H9 (cell line): Measurements from ENCODE around the gene TNIK. TPM values are rescaled to one million over a fixed set of nuclear protein-coding genes. Genes with fewer than 3 reads are reported as not detected.

Source experiments
- DNase-seq: peaks from one replicate; pipeline ENCODE4 v3.0.0-alpha.2; 2017
- H2AFZ ChIP-seq: one replicate; pipeline ENCODE4 v1.6.1; 2013; ENCODE audit warnings: mild to moderate bottlenecking, low read length, control low read depth, moderate library complexity
- H2AK5ac ChIP-seq: 2 replicates; pipeline ENCODE4 v1.6.1; 2013; ENCODE audit warnings: low read length, control low read depth, mixed read lengths; ENCODE audit not compliant: insufficient read length
- H2BK120ac ChIP-seq: one replicate; pipeline ENCODE4 v1.6.1; 2013; ENCODE audit warnings: low read depth, mild to moderate bottlenecking, low read length, control low read depth, inconsistent platforms; ENCODE audit not compliant: poor library complexity, severe bottlenecking
- H2BK12ac ChIP-seq: 2 replicates; pipeline ENCODE4 v1.6.1; 2013; ENCODE audit warnings: low read length, control low read depth, mixed read lengths, low read depth; ENCODE audit not compliant: insufficient read length
- H2BK15ac ChIP-seq: 2 replicates; pipeline ENCODE4 v1.6.1; 2013; ENCODE audit warnings: low read depth, low read length, control low read depth
- H2BK20ac ChIP-seq: one replicate; pipeline ENCODE4 v1.6.1; 2013; ENCODE audit warnings: low read depth, mild to moderate bottlenecking, low read length, control low read depth, inconsistent platforms; ENCODE audit not compliant: poor library complexity, severe bottlenecking
- H2BK5ac ChIP-seq: 2 replicates; pipeline ENCODE4 v1.6.1; 2013; ENCODE audit warnings: low read length, control low read depth, mixed read lengths; ENCODE audit not compliant: insufficient read length
- H3K14ac ChIP-seq: 2 replicates; pipeline ENCODE4 v1.6.1; 2013; ENCODE audit warnings: low read length, control low read depth; ENCODE audit not compliant: insufficient read depth
- H3K18ac ChIP-seq: 2 replicates; pipeline ENCODE4 v1.6.1; 2013; ENCODE audit warnings: low read depth, mild to moderate bottlenecking, mixed read lengths, low read length, control low read depth; ENCODE audit not compliant: insufficient read length
- H3K23ac ChIP-seq: 2 replicates; pipeline ENCODE4 v1.6.1; 2013; ENCODE audit warnings: low read length, control low read depth, mixed read lengths, low read depth; ENCODE audit not compliant: insufficient read length
- H3K23me2 ChIP-seq: 2 replicates; pipeline ENCODE4 v1.6.1; 2013; ENCODE audit warnings: low read depth, mild to moderate bottlenecking, mixed read lengths, low read length, control low read depth; ENCODE audit not compliant: insufficient read length, poor library complexity, severe bottlenecking
- H3K27ac ChIP-seq: 2 replicates; pipeline ENCODE4 v1.5.1; 2013; ENCODE audit warnings: low read length, control low read depth, mixed read lengths, low read depth; ENCODE audit not compliant: insufficient read length
- H3K27me3 ChIP-seq: 2 replicates; pipeline ENCODE4 v1.6.1; 2013; ENCODE audit warnings: low read length, control low read depth, inconsistent platforms; ENCODE audit not compliant: insufficient read depth
- H3K4ac ChIP-seq: 2 replicates; pipeline ENCODE4 v1.6.1; 2013; ENCODE audit warnings: low read depth, mild to moderate bottlenecking, control low read depth, inconsistent platforms, low read length, moderate library complexity
- H3K4me1 ChIP-seq: 2 replicates; pipeline ENCODE4 v1.6.1; 2013; ENCODE audit warnings: low read length, control low read depth, inconsistent platforms; ENCODE audit not compliant: insufficient read depth
- H3K4me2 ChIP-seq: 2 replicates; pipeline ENCODE4 v1.6.1; 2013; ENCODE audit warnings: low read length, control low read depth, mixed read lengths; ENCODE audit not compliant: insufficient read length, insufficient read depth
- H3K56ac ChIP-seq: 2 replicates; pipeline ENCODE4 v1.6.1; 2013; ENCODE audit warnings: low read depth, mild to moderate bottlenecking, mixed read lengths, low read length, control low read depth; ENCODE audit not compliant: insufficient read length
- H3K79me1 ChIP-seq: 2 replicates; pipeline ENCODE4 v1.6.1; 2013; ENCODE audit warnings: low read depth, mild to moderate bottlenecking, moderate library complexity, low read length, control low read depth, inconsistent platforms; ENCODE audit not compliant: insufficient read depth, poor library complexity, severe bottlenecking
- H3K79me2 ChIP-seq: 2 replicates; pipeline ENCODE4 v1.6.1; 2013; ENCODE audit warnings: low read length, control low read depth, inconsistent platforms; ENCODE audit not compliant: insufficient read depth
- H3K9ac ChIP-seq: 2 replicates; pipeline ENCODE4 v1.6.1; 2013; ENCODE audit warnings: low read length, control low read depth, mixed read lengths; ENCODE audit not compliant: insufficient read length; ENCODE audit errors: extremely low read depth
- H3K9me3 ChIP-seq: one replicate; pipeline ENCODE4 v1.6.1; 2013; ENCODE audit warnings: low read depth, low read length, inconsistent platforms; ENCODE audit not compliant: control insufficient read depth
- H3T11ph ChIP-seq: one replicate; pipeline ENCODE4 v1.6.1; 2013; ENCODE audit warnings: mild to moderate bottlenecking, low read length, control low read depth, inconsistent platforms
- H4K20me1 ChIP-seq: one replicate; pipeline ENCODE4 v1.6.1; 2013; ENCODE audit not compliant: control insufficient read depth, insufficient read length, insufficient read depth
- H4K5ac ChIP-seq: 2 replicates; pipeline ENCODE4 v1.6.1; 2013; ENCODE audit warnings: low read depth, mild to moderate bottlenecking, mixed read lengths, low read length, control low read depth; ENCODE audit not compliant: insufficient read length
- H4K8ac ChIP-seq: replicated peaks from 2 replicates; pipeline ENCODE4 v1.6.1; 2013; ENCODE audit warnings: low read length, control low read depth, mixed read lengths, low read depth; ENCODE audit not compliant: insufficient read length
- H4K91ac ChIP-seq: 2 replicates; pipeline ENCODE4 v1.6.1; 2013; ENCODE audit warnings: low read depth, mild to moderate bottlenecking, moderate library complexity, mixed read lengths, low read length, control low read depth; ENCODE audit not compliant: insufficient read length
- H3K27ac Mint-ChIP-seq, 3 experiments: 2 replicates in 2 of 3; 3 replicates in 1 of 3; pipeline ENCODE4 v1.8.0; 2020 to 2021; ENCODE audit warnings: mixed read lengths in 3 of 3, mild to moderate bottlenecking in 1 of 3, moderate library complexity in 1 of 3
- H3K27me3 Mint-ChIP-seq: 2 replicates; pipeline ENCODE4 v1.8.0; 2021; ENCODE audit warnings: low read depth, mild to moderate bottlenecking, moderate library complexity, mixed read lengths
- H3K36me3 Mint-ChIP-seq, 3 experiments: 2 replicates in 2 of 3; 3 replicates in 1 of 3; pipeline ENCODE4 v1.8.0; 2020 to 2021; ENCODE audit warnings: low read depth in 3 of 3, mixed read lengths in 3 of 3; ENCODE audit not compliant: insufficient read depth in 1 of 3
- H3K4me1 Mint-ChIP-seq, 2 experiments: 2 replicates each; pipeline ENCODE4 v1.8.0; 2020; ENCODE audit warnings: mixed read lengths in 2 of 2
- H3K4me3 Mint-ChIP-seq, 2 experiments: 2 replicates in 1 of 2; 3 replicates in 1 of 2; pipeline ENCODE4 v1.8.0; 2020 to 2021; ENCODE audit warnings: mild to moderate bottlenecking in 2 of 2, mixed read lengths in 2 of 2, moderate library complexity in 1 of 2
- H3K9me3 Mint-ChIP-seq, 2 experiments: 2 replicates in 1 of 2; 3 replicates in 1 of 2; pipeline ENCODE4 v1.8.0; 2020; ENCODE audit warnings: mild to moderate bottlenecking in 2 of 2, mixed read lengths in 2 of 2, moderate library complexity in 1 of 2
- CTCF ChIP-seq: fragments of 200-600 bp; sonication (generic); conservative IDR thresholded peaks from 3 replicates; pipeline ENCODE4 v1.8.0; 2021; ENCODE audit warnings: antibody characterized with exemption, mild to moderate bottlenecking
- WGBS: extraction: QIAGEN DNeasy Blood & Tissue Kit; methylation state at CpG from one replicate; pipeline ENCODE4 v1.1.7; 2013; ENCODE audit warnings: missing lambda C conversion rate, low lambda C conversion rate, mixed read lengths; ENCODE audit not compliant: insufficient read length; ENCODE audit errors: extremely low coverage; 5-methylcytosine and 5-hydroxymethylcytosine counted together
- total RNA-seq: library from RNA; stranded (reverse); gene quantifications from 2 replicates; pipeline ENCODE4 v1.2.1, GENCODE V29; 2021

The TNIK gene
- total RNA-seq, 1 experiment from 2014 or later: 15.9 TPM

- Histone ChIP-seq H3K4me1 (no peaks in the 10 kb centered on the region), H2BK12ac (no peak overlapping the region), H3K18ac (no peak overlapping the region), H3K23ac (no peak overlapping the region), H4K8ac (no peak overlapping the region), H2AFZ (no peak overlapping the region), H3K27ac (no peak overlapping the region), H3K27me3 (no peaks in the 10 kb centered on the region), H2BK5ac (no peak overlapping the region), H3K23me2 (no peaks in the 10 kb centered on the region), H4K5ac (no peak overlapping the region), H3K4ac (no peak overlapping the region), H3K79me1 (no peaks in the 10 kb centered on the region), H3K14ac (no peak overlapping the region), H4K91ac (no peak overlapping the region), H2BK120ac (no peak overlapping the region), H2AK5ac (no peak overlapping the region), H3K4me2 (no peak overlapping the region), H3T11ph (no peak overlapping the region), H3K56ac (no peak overlapping the region), H2BK20ac (no peak overlapping the region), H3K9me3 (no peaks in the 10 kb centered on the region), H4K20me1 (no peaks in the 10 kb centered on the region), H3K79me2 (peaks cover 2% of the 10 kb centered on the region; the same call in 1 of the 2 replicates), H3K9ac (no peak overlapping the region), H2BK15ac (no peak overlapping the region)
- Mint-ChIP-seq H3K27me3 (no peaks in the 10 kb centered on the region), H3K27ac (no peak overlapping the region), H3K9me3 (no peaks in the 10 kb centered on the region), H3K4me1 (0 out of 4 replicates have a peak, but pooled peaks cover 2 to 3% of the 10 kb centered on the region in 2 experiments), H3K4me3 (no peak overlapping the region), H3K36me3 (peaks cover 0 to 4% (median 0%) of the 10 kb centered on the region in 3 experiments; a peak in 1 of 7 replicates)
- TF ChIP-seq CTCF: no peak
- WGBS: no CpG with 5 or more reads among the region's 1 CpG
- no peak for DNase-seq
Measured at GRCh38 chr3:171366043-171366442, 94.2 kb downstream of the TNIK start.
